ENCODE measurements around the gene GRHPR. TPM values are rescaled to one million over a fixed set of nuclear protein-coding genes. Genes with fewer than 3 reads are reported as not detected.

The GRHPR gene
- total and polyA plus RNA-seq, 2 of the 8 experiments (the other 6 are each of a cell fraction or from before 2014, with no cell fraction given): 97.0 to 201 TPM

- Histone ChIP-seq H2AK5ac (ENCODE audit: low read depth, low read length) (no peak overlapping the region), H3K9ac (replicated peaks in 1 of 4; ENCODE audit: extremely low read depth in 1 of 4, low read depth in 3 of 4, low read length in 3 of 4) (no peak overlapping the region), H3K9me3 (ENCODE audit: insufficient read depth in 2 of 2, low read depth in 1 of 2, low read length in 1 of 2) (no peaks in the 10 kb centered on the region), H3K56ac (replicated peaks; ENCODE audit: insufficient read length, low read depth, low read length) (no peak overlapping the region), H3K4me1 (replicated peaks in 1 of 4; ENCODE audit: control insufficient read depth in 3 of 4, insufficient read depth in 4 of 4, low read length in 3 of 4) (peaks cover 2 to 18% (median 10%) of the 10 kb centered on the region in 4 experiments), H2AFZ (ENCODE audit: low read length) (no peak overlapping the region), H4K20me1 (replicated peaks in 1 of 2; ENCODE audit: control insufficient read depth in 1 of 2, insufficient read depth in 2 of 2, low read length in 2 of 2) (peaks cover 5 to 7% of the 10 kb centered on the region in 2 experiments), H3K36me3 (ENCODE audit: control insufficient read depth in 2 of 4, insufficient read depth in 4 of 4, low read length in 3 of 4) (peaks cover 0 to 3% (median 0%) of the 10 kb centered on the region in 4 experiments; a peak in 1 of 8 replicates), H4K91ac (replicated peaks; ENCODE audit: insufficient read length, low read length) (no peak overlapping the region), H3K23ac (ENCODE audit: insufficient read length) (no peak overlapping the region), H3K4me3 (ENCODE audit: extremely low read depth in 1 of 4, insufficient read depth in 2 of 4, low read depth in 3 of 4, low read length in 4 of 4) (no peak overlapping the region), H2BK12ac (ENCODE audit: low read depth, low read length) (no peak overlapping the region), H3K14ac (ENCODE audit: insufficient read length) (no peak overlapping the region), H2BK120ac (replicated peaks; ENCODE audit: low read depth, low read length) (no peak overlapping the region), H4K8ac (ENCODE audit: extremely low read depth, insufficient read depth, low read length) (no peak overlapping the region), H3K4ac (replicated peaks; ENCODE audit: insufficient read length, low read depth, low read length) (no peak overlapping the region), H3K27me3 (replicated peaks in 1 of 4; ENCODE audit: control insufficient read depth in 3 of 4, extremely low read depth in 1 of 4, insufficient read depth in 3 of 4, low read length in 3 of 4) (no peaks in the 10 kb centered on the region), H3K79me1 (ENCODE audit: low read depth, low read length) (peaks cover 16% of the 10 kb centered on the region), H3K4me2 (ENCODE audit: insufficient read depth in 1 of 2, low read depth in 2 of 2, low read length in 2 of 2) (no peak overlapping the region), H3K79me2 (ENCODE audit: control insufficient read depth in 1 of 2, insufficient read depth in 2 of 2, low read length in 2 of 2) (peaks cover 0 to 18% of the 10 kb centered on the region in 2 experiments; a peak in 2 of 4 replicates), H3K23me2 (ENCODE audit: low read depth, low read length) (peaks cover 2% of the 10 kb centered on the region; the same call in 1 of the 2 replicates), H3K27ac (ENCODE audit: low read depth, low read length) (no peak overlapping the region), H2BK20ac (ENCODE audit: low read length) (no peak overlapping the region), H2BK15ac (ENCODE audit: low read length) (no peak overlapping the region), H4K5ac (ENCODE audit: insufficient read length, low read depth, low read length) (no peak overlapping the region), H2BK5ac (ENCODE audit: low read depth, low read length) (no peak overlapping the region), H3K18ac (ENCODE audit: extremely low read depth, low read length) (no peak overlapping the region)
- FAIRE-seq (no peak), DNase-seq (ENCODE audit: low read depth in 1 of 2, low spot score in 2 of 2) (no peak)
- 88% methylated on average over 12 of the region's 12 CpGs; no CpG with 5 or more reads in 1 of the 2 experiments for WGBS, 2 experiments (ENCODE audit: extremely low coverage in 1 of 2, insufficient coverage in 1 of 2, insufficient read length in 1 of 2, insufficient replicate concordance in 2 of 2, low coverage in 1 of 2, low lambda C conversion rate in 2 of 2, missing lambda C conversion rate in 1 of 2)
- ChIA-PET CTCF (ENCODE audit: partially characterized antibody) (interaction anchor here (1.4 to 2.1 kb wide), 2 partner anchors 10 kb away, joined by 4 to 10 read pairs; no protein-coding TSS in a partner anchor), POLR2A (ENCODE audit: partially characterized antibody) (no interaction called here)
- TF ChIP-seq TAF1 (IDR thresholded peaks at IDR 0.05; ENCODE audit: low read depth, low read length) (no peak), JUND (IDR thresholded peaks at IDR 0.05; ENCODE audit: low read length) (no peak), CHD2 (IDR thresholded peaks at IDR 0.05; ENCODE audit: low read length) (no peak), USF2 (IDR thresholded peaks at IDR 0.05; ENCODE audit: low read length) (no peak), SIX5 (IDR thresholded peaks at IDR 0.05; ENCODE audit: low read depth, low read length) (no peak), SIRT6 (IDR thresholded peaks at IDR 0.05; ENCODE audit: low read length) (no peak)
Observed at GRCh38 chr9:37420271-37421215, 2.0 kb upstream of the GRHPR start.

Data from H1 (cell line).